Heart left ventricle (tissue), 16 donors: ENCODE measurements around the gene APEX1. TPM values are rescaled to one million over a fixed set of nuclear protein-coding genes. Genes with fewer than 3 reads are reported as not detected.
A peak's percentile ranks its signal among the peaks of the same experiment; 100 is the strongest.

Experiments
- ATAC-seq, 4 donors: fragments of 200-7000 bp; cut with Tn5 transposase; one replicate each; pipeline ENCODE4 v1.9.1; 2020 to 2022; ENCODE audit warnings: moderate library complexity in 4 of 4, mild to moderate bottlenecking in 3 of 4, moderate number of reproducible peaks in 1 of 4
- DNase-seq, 5 donors: peaks; one replicate each; pipeline ENCODE4 v3.0.0-alpha.2; 2020
- H3K27ac ChIP-seq, 12 donors: fragments of 200-600 bp; sonication (generic) in 4 of 12; one replicate each; pipeline versions ENCODE4 v1.5.0 to v1.8.0; 2016 to 2022; ENCODE audit warnings: mild to moderate bottlenecking in 2 of 12
- H3K27me3 ChIP-seq, 9 donors: fragments of 200-600 bp; sonication (generic) in 2 of 9; one replicate each; pipeline versions ENCODE4 v1.5.1 to v1.8.0; 2016 to 2022; ENCODE audit warnings: mild to moderate bottlenecking in 3 of 9
- H3K36me3 ChIP-seq, 9 donors: fragments of 200-600 bp; sonication (generic) in 2 of 9; one replicate each; pipeline versions ENCODE4 v1.5.0 to v1.8.0; 2018 to 2022; ENCODE audit warnings: mild to moderate bottlenecking in 2 of 9
- H3K4me1 ChIP-seq, 12 donors: fragments of 200-600 bp; sonication (generic) in 4 of 12; one replicate each; pipeline versions ENCODE4 v1.5.0 to v1.8.0; 2016 to 2022; ENCODE audit warnings: mild to moderate bottlenecking in 3 of 12
- H3K4me3 ChIP-seq, 12 donors: fragments of 200-600 bp; sonication (generic) in 4 of 12; one replicate each; pipeline versions ENCODE4 v1.5.0 to v1.8.0; 2017 to 2022; ENCODE audit warnings: mild to moderate bottlenecking in 9 of 12, moderate library complexity in 4 of 12
- H3K9me3 ChIP-seq, 12 donors: fragments of 200-600 bp; sonication (generic) in 4 of 12; one replicate each; pipeline versions ENCODE4 v1.5.0 to v1.8.0; 2016 to 2022; ENCODE audit warnings: mild to moderate bottlenecking in 1 of 12
- CTCF ChIP-seq, 12 donors: fragments of 200-600 bp; sonication (generic) in 4 of 12; IDR thresholded peaks; one replicate each; pipeline versions ENCODE4 v1.5.0 to v1.8.0; 2018 to 2022; ENCODE audit warnings: antibody characterized with exemption in 12 of 12, mild to moderate bottlenecking in 5 of 12
- POLR2A ChIP-seq, 2 donors: fragments of 450-650 bp; IDR thresholded peaks; one replicate each; pipeline ENCODE4 v1.6.1; 2017; ENCODE audit warnings: antibody characterized with exemption in 2 of 2, mild to moderate bottlenecking in 2 of 2, moderate library complexity in 2 of 2
- WGBS, 4 donors: extraction: QIAGEN DNeasy Blood & Tissue Kit in 2 of 4; methylation state at CpG; one replicate each; pipeline versions ENCODE4 v1.1.5 to v1.1.7; 2013 to 2018; 5-methylcytosine and 5-hydroxymethylcytosine counted together
- intact Hi-C, 10 donors: fragments of 100-400 bp; cut with DNase I; formaldehyde crosslinking; loops; one replicate each; pipeline versions ENCODE4 v1.11.1 to v1.14.2; 2022
- polyA plus RNA-seq, 2 donors: library from polyadenylated mRNA; stranded (reverse); fragments of 200-250 nt; gene quantifications; one replicate each; pipeline ENCODE4 v1.2.3, GENCODE V29; 2013
- total RNA-seq, 9 donors: library from RNA; depleted of rRNA in 2 of 9; stranded (reverse); fragments of >200 nt in 2 of 9; fragmentation: NEBNext Ultra II Directional in 3 of 9; extraction: Animal tissue kit (Norgen Biotek cat#: 25700) in 3 of 9; gene quantifications; one replicate each; pipeline versions ENCODE4 v1.1.0 to v1.2.4, GENCODE V29; 2016 to 2023
- donor health status: ischemic (EF 13 %, LVEDD 7.1; RV severe dilation, severe dysfunction).
- donor health status: healthy with polysubstance abuse.
- donor health status: DM: no; HTN: yes; CAD: no.
- donor health status: DM: no; HTN: no; CAD: no.
- donor health status: ischemic (EF 25% LVEDD 6.9; RV normal size, moderate dysfunction).
- donor health status: ischemic (EF 25% LVEDD 5.7; RV mildly dilated, moderate dysfunction).
- donor health status: healthy.
- donor health status: DM: yes; HTN: yes; CAD: no.
- donor health status: ischemic (EF 35%, LVEDD 5.7; RV mildly dilated, moderate dysfunction).
- donor health status: nonischemic (EF 11% LVEDD 7.7; RV severe dilation, severe dysfunction).
- donor health status: DM: yes; HTN: yes; CAD: no.
- donor health status: PGD.
- donor health status: ischemic (EF 29% LVEDD 5.4; RV normal size, mild dysfunction).
- donor health status: nonischemic (EF 23%, LVEDD 6.1; RV moderate dilation, normal function).

Gene APEX1
- total and polyA plus RNA-seq, 11 donors = 47.9 to 109 (median 76.4) TPM

- intact Hi-C loops = loop anchor here in 4 of 10 donors (2.0 to 10.0 kb wide), 5 partner anchors 119 to 643 kb away; partner anchors contain the start of genes RNASE4 (in 3 of the 4), ANG (in 1 of the 4), PARP2 (in 1 of the 4) and TMEM253 (in 1 of the 4)
- peak; percentile 97 to 99 (median 98) for ATAC-seq
- H3K36me3 ChIP-seq = peaks cover 0 to 39% (median 34%) of the 10 kb centered on the region in 9 donors
- H3K27me3 ChIP-seq = no peaks in the 10 kb centered on the region
- 0 to 1% (median 0%) methylated on average over 33 to 67 of the region's 67 CpGs for WGBS, 4 donors
- DNase-seq = peak; percentile 98 to 100 (median 99)
- H3K27ac ChIP-seq = peak within 1 kb of the TSS; percentile 57 to 97 (median 92)
- TF ChIP-seq CTCF (IDR thresholded peaks at IDR 0.05) = no peak
- TF ChIP-seq POLR2A (IDR thresholded peaks at IDR 0.05) = peak in 1 of 2 donors; percentile 88
- peak within 1 kb of the TSS; percentile 66 to 99 (median 92) for H3K4me3 ChIP-seq
- H3K4me1 ChIP-seq = peaks cover 0 to 52% (median 16%) of the 10 kb centered on the region in 12 donors
- H3K9me3 ChIP-seq = no peaks in the 10 kb centered on the region
These were observed 6.5 kb downstream of the APEX1 start, which contains the start of gene PIP4P1 for GRCh38 chr14:20461225-20462141. Gene PIP4P1, minus strand, starts transcription at chr14:20461434. Its CDS starts 109 bp downstream, at chr14:20461325.

GRCh38 chr14:20468764-20469241 is 13.8 kb downstream of the APEX1 start:
- DNase-seq (no peak), ATAC-seq (no peak)
- Histone ChIP-seq H3K4me1 (peaks cover 0 to 41% (median 13%) of the 10 kb centered on the region in 12 donors), H3K27me3 (no peaks in the 10 kb centered on the region), H3K9me3 (no peaks in the 10 kb centered on the region), H3K27ac (peak overlapping the region; percentile 78 to 97 (median 89)), H3K36me3 (peaks cover 0 to 20% (median 5%) of the 10 kb centered on the region in 9 donors), H3K4me3 (peak overlapping the region; percentile 61 to 91 (median 80))
- TF ChIP-seq CTCF (IDR thresholded peaks at IDR 0.05) (no peak), POLR2A (IDR thresholded peaks at IDR 0.05) (no peak)
- intact Hi-C loops = loop anchor here in 3 of 10 donors (1.0 to 10.0 kb wide), 4 partner anchors 140 to 636 kb away; partner anchors contain the start of genes ANG (in 1 of the 3), RNASE4 (in 1 of the 3) and TMEM253 (in 1 of the 3)
- WGBS, 4 donors = 29 to 47% (median 31%) methylated on average over 12 to 16 of the region's 16 CpGs

- Histone ChIP-seq H3K36me3 (peaks cover 0 to 26% (median 10%) of the 10 kb centered on the region in 9 donors), H3K9me3 (no peaks in the 10 kb centered on the region), H3K4me1 (peaks cover 0 to 41% (median 13%) of the 10 kb centered on the region in 12 donors), H3K27me3 (no peaks in the 10 kb centered on the region), H3K4me3 (peak within 1 kb of the TSS; percentile 61 to 91 (median 80)), H3K27ac (peak within 1 kb of the TSS; percentile 78 to 97 (median 89))
- peak; percentile 86 to 93 (median 92) for DNase-seq
- peak; percentile 66 to 98 for TF ChIP-seq POLR2A (IDR thresholded peaks at IDR 0.05)
- no peak for TF ChIP-seq CTCF (IDR thresholded peaks at IDR 0.05)
- 0 to 1% (median 0%) methylated on average over 19 to 40 of the region's 40 CpGs for WGBS, 4 donors
- intact Hi-C loops = loop anchor here in 3 of 10 donors (1.0 to 10.0 kb wide), 4 partner anchors 140 to 635 kb away; partner anchors contain the start of genes ANG (in 1 of the 3), RNASE4 (in 1 of the 3) and TMEM253 (in 1 of the 3)
- ATAC-seq = peak; percentile 94 to 98 (median 96)
These were observed 14.3 kb downstream of the APEX1 start, which contains the start of gene PNP for GRCh38 chr14:20469242-20469889. Gene PNP, plus strand, starts transcription at chr14:20469406. Its CDS starts 119 bp downstream, at chr14:20469525.
